ENCODE data around the gene EZH1.

- TF ChIP-seq POLR2A (IDR thresholded peaks at IDR 0.05) (no peak), CTCF (IDR thresholded peaks at IDR 0.05) (no peak), POLR2AphosphoS5 (IDR thresholded peaks at IDR 0.05; ENCODE audit: insufficient read depth in 1 of 2, low read depth in 1 of 2) (no peak)
These were observed 64.5 kb downstream of the EZH1 start for GRCh38 chr17:42680331-42680808.
